PFSK-1 (cell line): ENCODE data around the gene HCST.

Experiments
- FOXP2 ChIP-seq: optimal IDR thresholded peaks from 2 replicates; pipeline ENCODE3; 2011; ENCODE audit warnings: borderline replicate concordance, control low read depth, inconsistent platforms; ENCODE audit not compliant: insufficient read depth; ENCODE audit errors: extremely low read length, extremely low read depth
- POLR2AphosphoS5 ChIP-seq: IDR thresholded peaks from 2 replicates; pipeline ENCODE4 v1.6.1; 2012; ENCODE audit warnings: low read depth, mild to moderate bottlenecking, control low read depth, low read length, moderate library complexity
- SIN3A ChIP-seq: IDR thresholded peaks from 2 replicates; pipeline ENCODE4 v1.6.1; 2012; ENCODE audit warnings: mild to moderate bottlenecking, low read length, moderate library complexity, borderline replicate concordance; ENCODE audit not compliant: insufficient read depth
- TAF1 ChIP-seq: IDR thresholded peaks from 2 replicates; pipeline ENCODE4 v1.6.1; 2012; ENCODE audit warnings: low read length, control low read depth, borderline replicate concordance; ENCODE audit not compliant: insufficient read depth
- TF ChIP-seq, protein P1 (sequence below), 2 experiments: IDR thresholded peaks; 2 replicates each; pipeline versions ENCODE4 v1.6.1 to v1.8.0; 2011 to 2012; ENCODE audit warnings: low read depth in 2 of 2, low read length in 2 of 2, control low read depth in 1 of 2, inconsistent platforms in 1 of 2, mild to moderate bottlenecking in 1 of 2, moderate library complexity in 1 of 2; ENCODE audit not compliant: insufficient read depth in 1 of 2

Gene HCST

DNA sequence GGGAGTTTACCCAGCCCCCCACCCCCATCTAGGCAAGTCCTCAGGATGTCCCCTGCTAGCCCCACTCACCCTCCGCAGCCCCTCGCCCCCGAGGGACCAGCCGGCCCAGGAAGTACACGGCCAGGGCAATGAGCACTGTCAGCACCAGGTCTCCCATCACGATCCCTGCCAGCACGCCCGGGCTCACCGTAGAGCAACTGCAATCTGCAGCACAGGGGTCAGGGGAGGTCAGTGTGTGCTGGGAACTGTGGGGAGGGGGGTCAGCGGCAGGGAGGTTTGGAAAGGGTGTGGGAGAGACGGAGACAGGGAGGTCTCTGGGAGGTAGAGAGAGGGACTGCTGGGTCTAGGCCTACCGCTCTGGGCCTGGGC lies 5.0 kb downstream of the HCST start:
- TF ChIP-seq, protein P1, sequence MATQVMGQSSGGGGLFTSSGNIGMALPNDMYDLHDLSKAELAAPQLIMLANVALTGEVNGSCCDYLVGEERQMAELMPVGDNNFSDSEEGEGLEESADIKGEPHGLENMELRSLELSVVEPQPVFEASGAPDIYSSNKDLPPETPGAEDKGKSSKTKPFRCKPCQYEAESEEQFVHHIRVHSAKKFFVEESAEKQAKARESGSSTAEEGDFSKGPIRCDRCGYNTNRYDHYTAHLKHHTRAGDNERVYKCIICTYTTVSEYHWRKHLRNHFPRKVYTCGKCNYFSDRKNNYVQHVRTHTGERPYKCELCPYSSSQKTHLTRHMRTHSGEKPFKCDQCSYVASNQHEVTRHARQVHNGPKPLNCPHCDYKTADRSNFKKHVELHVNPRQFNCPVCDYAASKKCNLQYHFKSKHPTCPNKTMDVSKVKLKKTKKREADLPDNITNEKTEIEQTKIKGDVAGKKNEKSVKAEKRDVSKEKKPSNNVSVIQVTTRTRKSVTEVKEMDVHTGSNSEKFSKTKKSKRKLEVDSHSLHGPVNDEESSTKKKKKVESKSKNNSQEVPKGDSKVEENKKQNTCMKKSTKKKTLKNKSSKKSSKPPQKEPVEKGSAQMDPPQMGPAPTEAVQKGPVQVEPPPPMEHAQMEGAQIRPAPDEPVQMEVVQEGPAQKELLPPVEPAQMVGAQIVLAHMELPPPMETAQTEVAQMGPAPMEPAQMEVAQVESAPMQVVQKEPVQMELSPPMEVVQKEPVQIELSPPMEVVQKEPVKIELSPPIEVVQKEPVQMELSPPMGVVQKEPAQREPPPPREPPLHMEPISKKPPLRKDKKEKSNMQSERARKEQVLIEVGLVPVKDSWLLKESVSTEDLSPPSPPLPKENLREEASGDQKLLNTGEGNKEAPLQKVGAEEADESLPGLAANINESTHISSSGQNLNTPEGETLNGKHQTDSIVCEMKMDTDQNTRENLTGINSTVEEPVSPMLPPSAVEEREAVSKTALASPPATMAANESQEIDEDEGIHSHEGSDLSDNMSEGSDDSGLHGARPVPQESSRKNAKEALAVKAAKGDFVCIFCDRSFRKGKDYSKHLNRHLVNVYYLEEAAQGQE (IDR thresholded peaks at IDR 0.05; ENCODE audit: insufficient read depth in 1 of 2, low read depth in 2 of 2, low read length in 2 of 2): no peak
- TF ChIP-seq FOXP2 (no peak), SIN3A (no peak), TAF1 (no peak), POLR2AphosphoS5 (no peak)

DNA sequence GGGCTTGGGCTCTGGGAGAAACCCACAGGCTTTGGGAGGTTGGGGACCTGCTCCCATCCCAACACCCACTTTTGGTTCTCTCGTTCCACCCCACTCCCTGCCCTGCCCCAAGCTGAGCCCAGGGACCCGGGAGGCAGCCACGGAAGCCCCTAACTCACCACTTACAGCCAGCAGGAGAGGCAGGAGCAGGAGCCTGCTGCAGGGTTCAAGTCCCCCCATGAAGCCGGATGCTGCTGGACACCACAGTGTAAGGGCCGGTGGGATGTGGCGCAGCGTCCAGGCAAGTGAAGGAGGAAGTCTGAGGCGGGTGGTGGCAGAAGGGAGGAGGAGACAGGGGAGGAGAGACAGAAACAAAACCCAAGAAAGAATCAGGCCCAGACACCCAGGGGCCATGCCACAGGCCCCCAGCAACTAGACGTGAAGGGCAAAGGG lies 5.7 kb downstream of the HCST start, which contains the start of gene TYROBP:
Gene TYROBP (minus strand): TSS at position 286 of the 432 bp plus-strand sequence. CDS start 67 bp downstream, at position 219.
- TF ChIP-seq SIN3A (no peak), TAF1 (no peak), FOXP2 (no peak)
- TF ChIP-seq, protein P1 (IDR thresholded peaks at IDR 0.05; ENCODE audit: insufficient read depth in 1 of 2, low read depth in 2 of 2, low read length in 2 of 2): no peak

DNA sequence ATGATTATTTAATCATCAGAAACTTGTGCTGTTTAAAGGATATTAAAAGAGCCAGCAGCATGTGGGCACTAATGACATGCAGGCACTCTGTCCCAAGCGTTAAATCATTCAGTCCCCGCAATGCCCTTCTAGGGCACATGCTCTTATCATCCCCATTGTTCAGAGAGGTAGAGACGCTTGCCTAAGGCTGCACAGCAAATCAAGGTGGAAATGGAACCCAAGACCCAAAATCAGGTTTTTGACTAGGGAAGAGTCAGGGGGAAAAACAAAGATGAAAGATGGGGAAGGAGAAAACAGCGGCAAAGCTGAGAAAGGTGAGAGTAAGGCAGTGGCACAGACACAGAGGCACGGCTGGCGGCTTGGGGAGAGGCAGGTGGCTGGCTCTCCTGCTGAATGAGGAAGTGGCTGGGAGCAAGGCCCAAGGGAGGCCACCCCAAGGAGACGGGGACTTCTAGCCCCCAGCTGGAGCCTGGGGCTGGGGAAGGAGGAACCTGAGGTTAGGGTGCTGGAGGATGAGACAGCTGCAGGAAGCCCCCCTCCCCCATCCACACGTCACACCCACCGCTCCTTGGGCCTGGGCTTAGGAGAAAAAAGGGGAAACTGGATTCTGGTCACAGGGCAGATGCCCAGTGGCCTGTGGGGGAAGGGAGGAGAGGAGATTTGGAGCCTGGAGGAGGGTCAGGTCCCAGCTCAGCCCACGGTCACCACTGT lies 6.8 kb downstream of the HCST start:
- TF ChIP-seq TAF1: no peak
- TF ChIP-seq, protein P1 (IDR thresholded peaks at IDR 0.05; ENCODE audit: insufficient read depth in 1 of 2, low read depth in 2 of 2, low read length in 2 of 2): no peak

DNA sequence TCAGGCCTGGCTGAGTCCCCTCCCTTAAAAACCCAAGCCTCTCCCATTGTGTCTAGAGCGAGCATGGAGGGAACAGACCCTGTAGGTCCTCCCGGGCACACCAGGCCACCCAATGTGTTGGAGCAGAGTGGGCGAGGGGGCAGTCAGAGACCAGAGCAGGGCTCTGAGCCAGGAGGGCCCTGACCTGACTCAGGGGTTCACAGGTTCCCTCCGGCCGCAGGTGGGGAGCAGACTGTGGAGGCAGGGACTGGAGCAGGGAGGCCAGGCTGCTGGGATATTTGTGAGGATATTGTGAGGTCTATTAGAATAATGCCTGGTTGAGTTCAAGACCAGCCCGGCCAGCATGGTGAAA lies 7.3 kb downstream of the HCST start:
- TF ChIP-seq, protein P1 (IDR thresholded peaks at IDR 0.05; ENCODE audit: insufficient read depth in 1 of 2, low read depth in 2 of 2, low read length in 2 of 2): no peak
- no peak for TF ChIP-seq TAF1
- no peak for TF ChIP-seq POLR2AphosphoS5
- no peak for TF ChIP-seq FOXP2
- no peak for TF ChIP-seq SIN3A

DNA sequence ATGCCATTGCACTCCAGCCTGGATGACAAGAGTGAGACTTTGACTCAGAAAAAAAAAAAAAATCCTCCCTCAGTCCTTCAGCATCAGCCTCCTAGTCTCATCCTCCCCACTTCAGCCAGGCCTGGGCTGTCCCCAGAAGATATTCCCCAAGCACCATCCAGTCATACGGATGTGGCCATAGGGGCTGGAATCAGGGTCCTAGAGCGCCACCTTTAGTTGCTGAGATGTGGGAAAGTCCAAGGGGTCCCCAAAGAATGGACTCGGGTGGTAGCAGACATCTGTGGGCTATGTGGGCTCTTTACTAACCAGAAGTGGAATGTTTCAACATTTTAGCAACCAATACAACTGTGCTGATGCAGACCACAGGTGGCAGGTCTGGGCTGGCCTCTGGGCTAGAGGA lies 8.8 kb downstream of the HCST start:
- no peak for TF ChIP-seq POLR2AphosphoS5
- TF ChIP-seq, protein P1 (IDR thresholded peaks at IDR 0.05; ENCODE audit: insufficient read depth in 1 of 2, low read depth in 2 of 2, low read length in 2 of 2): no peak
- TF ChIP-seq TAF1: no peak
- TF ChIP-seq SIN3A: no peak
- no peak for TF ChIP-seq FOXP2
